ENCODE measurements around the gene CRAMP1.
"Not testable (repeated sequence)": the region's sequence is repeated elsewhere in the genome, so short reads cannot be mapped to it uniquely, and the experiment has no call there.

The CRAMP1 gene

GRCh38 chr16:1688807-1689560, 76.8 kb downstream of the CRAMP1 start:
- DNase-seq, result peak; percentile 27

GRCh38 chr16:1689853-1690252, 77.7 kb downstream of the CRAMP1 start:
- DNase-seq, result no peak

- no peak for DNase-seq
Observed at GRCh38 chr16:1690810-1691209, 78.7 kb downstream of the CRAMP1 start.

GRCh38 chr16:1691276-1691675, 79.1 kb downstream of the CRAMP1 start:
- peak; percentile 67 for DNase-seq

- peak; percentile 88 for DNase-seq
Observed at GRCh38 chr16:1691956-1692355, 79.8 kb downstream of the CRAMP1 start.

GRCh38 chr16:1696863-1697262, 84.7 kb downstream of the CRAMP1 start:
- peak; percentile 60 for DNase-seq

- DNase-seq, result no peak
Observed at GRCh38 chr16:1698680-1699079, 86.5 kb downstream of the CRAMP1 start.

GRCh38 chr16:1700246-1700645, 88.1 kb downstream of the CRAMP1 start:
- DNase-seq, result no peak

- no peak for DNase-seq
Observed at GRCh38 chr16:1701216-1701878, 89.2 kb downstream of the CRAMP1 start.

GRCh38 chr16:1705324-1705687, 93.1 kb downstream of the CRAMP1 start:
- not testable (repeated sequence) for DNase-seq

GRCh38 chr16:1705688-1706385, 93.7 kb downstream of the CRAMP1 start, which contains the start of gene MAPK8IP3:
TSS of gene MAPK8IP3 (plus strand) at chr16:1706195. CDS start at chr16:1706340, 145 bp downstream.
- peak; percentile 89 for DNase-seq

- peak; percentile 29 for DNase-seq
Observed at GRCh38 chr16:1706386-1707192, 94.4 kb downstream of the CRAMP1 start.

- peak; percentile 31 for DNase-seq
Observed at GRCh38 chr16:1707193-1707790, 95.1 kb downstream of the CRAMP1 start.

- DNase-seq, result no peak
Observed at GRCh38 chr16:1708083-1708767, 96.1 kb downstream of the CRAMP1 start.

GRCh38 chr16:1708768-1709180, 96.6 kb downstream of the CRAMP1 start:
- DNase-seq, result no peak

- no peak for DNase-seq
Observed at GRCh38 chr16:1709356-1709755, 97.2 kb downstream of the CRAMP1 start.

GRCh38 chr16:1710811-1711507, 98.8 kb downstream of the CRAMP1 start:
- DNase-seq, result no peak

- DNase-seq, result no peak
Observed at GRCh38 chr16:1712791-1713261, 100.7 kb downstream of the CRAMP1 start.

GRCh38 chr16:1713331-1713730, 101.2 kb downstream of the CRAMP1 start:
- DNase-seq, result no peak

- no peak for DNase-seq
Observed at GRCh38 chr16:1713933-1714332, 101.8 kb downstream of the CRAMP1 start.

- no peak for DNase-seq
Observed at GRCh38 chr16:1715220-1715619, 103.1 kb downstream of the CRAMP1 start.

Measured in EL (cell line).